GM18519 (cell line): ENCODE measurements around the gene MYO3A.
A peak's percentile ranks its signal among the peaks of the same experiment; 100 is the strongest.

Experiments
- ATAC-seq: cut with Tn5 transposase; IDR thresholded peaks from one replicate; pipeline ENCODE4 v1.9.1; 2021; ENCODE audit warnings: mild to moderate bottlenecking, moderate library complexity; ENCODE audit not compliant: unreplicated experiment, low FRiP score

Gene MYO3A, protein sequence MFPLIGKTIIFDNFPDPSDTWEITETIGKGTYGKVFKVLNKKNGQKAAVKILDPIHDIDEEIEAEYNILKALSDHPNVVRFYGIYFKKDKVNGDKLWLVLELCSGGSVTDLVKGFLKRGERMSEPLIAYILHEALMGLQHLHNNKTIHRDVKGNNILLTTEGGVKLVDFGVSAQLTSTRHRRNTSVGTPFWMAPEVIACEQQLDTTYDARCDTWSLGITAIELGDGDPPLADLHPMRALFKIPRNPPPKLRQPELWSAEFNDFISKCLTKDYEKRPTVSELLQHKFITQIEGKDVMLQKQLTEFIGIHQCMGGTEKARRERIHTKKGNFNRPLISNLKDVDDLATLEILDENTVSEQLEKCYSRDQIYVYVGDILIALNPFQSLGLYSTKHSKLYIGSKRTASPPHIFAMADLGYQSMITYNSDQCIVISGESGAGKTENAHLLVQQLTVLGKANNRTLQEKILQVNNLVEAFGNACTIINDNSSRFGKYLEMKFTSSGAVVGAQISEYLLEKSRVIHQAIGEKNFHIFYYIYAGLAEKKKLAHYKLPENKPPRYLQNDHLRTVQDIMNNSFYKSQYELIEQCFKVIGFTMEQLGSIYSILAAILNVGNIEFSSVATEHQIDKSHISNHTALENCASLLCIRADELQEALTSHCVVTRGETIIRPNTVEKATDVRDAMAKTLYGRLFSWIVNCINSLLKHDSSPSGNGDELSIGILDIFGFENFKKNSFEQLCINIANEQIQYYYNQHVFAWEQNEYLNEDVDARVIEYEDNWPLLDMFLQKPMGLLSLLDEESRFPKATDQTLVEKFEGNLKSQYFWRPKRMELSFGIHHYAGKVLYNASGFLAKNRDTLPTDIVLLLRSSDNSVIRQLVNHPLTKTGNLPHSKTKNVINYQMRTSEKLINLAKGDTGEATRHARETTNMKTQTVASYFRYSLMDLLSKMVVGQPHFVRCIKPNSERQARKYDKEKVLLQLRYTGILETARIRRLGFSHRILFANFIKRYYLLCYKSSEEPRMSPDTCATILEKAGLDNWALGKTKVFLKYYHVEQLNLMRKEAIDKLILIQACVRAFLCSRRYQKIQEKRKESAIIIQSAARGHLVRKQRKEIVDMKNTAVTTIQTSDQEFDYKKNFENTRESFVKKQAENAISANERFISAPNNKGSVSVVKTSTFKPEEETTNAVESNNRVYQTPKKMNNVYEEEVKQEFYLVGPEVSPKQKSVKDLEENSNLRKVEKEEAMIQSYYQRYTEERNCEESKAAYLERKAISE (N-terminal part only)

DNA sequence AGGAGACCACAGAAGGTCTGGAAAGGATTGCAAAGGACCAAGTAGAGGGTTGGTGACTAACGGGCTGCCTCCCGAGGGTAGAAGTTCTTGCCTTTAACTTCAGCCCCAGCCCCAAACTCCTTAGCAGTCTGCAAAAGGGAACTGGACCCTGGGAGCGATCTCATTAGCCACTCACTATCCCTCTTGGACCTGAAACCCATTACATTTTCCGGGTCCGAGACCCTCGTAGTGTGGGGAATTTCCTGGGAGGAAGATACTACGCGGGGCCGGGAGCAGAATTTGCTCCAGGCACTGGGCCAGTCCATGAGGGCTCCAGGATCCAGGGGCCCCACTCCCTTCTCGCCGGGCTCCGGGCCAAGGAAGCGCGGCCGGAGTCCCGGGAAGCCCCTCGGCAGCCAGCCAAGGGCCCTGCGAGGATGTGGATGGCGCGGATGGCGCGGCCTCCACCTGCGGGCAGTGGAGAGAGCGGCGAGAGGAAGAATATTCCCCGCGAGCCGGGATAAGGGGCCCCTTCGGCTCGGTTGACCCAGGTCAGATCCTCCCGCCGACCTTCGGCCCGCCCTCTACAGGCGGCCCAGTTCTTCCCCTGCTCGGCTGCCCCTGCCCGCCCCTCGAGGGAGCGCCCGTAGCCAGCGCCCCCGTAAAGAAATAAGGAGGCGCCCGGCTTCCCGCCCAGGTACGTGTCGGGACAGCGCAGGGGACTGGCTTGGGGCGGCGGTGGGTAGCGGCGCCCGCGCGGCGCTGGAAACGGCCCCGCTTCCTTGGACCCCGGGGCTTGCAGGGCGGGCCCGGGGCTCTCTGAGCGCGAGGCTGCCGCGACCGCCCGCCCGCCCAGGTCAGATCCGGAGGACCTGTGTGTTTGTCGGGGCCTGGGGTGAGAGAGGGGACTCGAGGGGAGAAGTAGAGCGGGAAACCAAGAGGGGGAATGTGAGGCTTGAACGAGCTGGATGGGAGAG lies at the start of gene MYO3A:
Gene MYO3A, plus strand, starts transcription at position 577 of the 956 bp plus-strand sequence. CDS start 17,882 bp downstream, outside the sequence.
- no peak for ATAC-seq

DNA sequence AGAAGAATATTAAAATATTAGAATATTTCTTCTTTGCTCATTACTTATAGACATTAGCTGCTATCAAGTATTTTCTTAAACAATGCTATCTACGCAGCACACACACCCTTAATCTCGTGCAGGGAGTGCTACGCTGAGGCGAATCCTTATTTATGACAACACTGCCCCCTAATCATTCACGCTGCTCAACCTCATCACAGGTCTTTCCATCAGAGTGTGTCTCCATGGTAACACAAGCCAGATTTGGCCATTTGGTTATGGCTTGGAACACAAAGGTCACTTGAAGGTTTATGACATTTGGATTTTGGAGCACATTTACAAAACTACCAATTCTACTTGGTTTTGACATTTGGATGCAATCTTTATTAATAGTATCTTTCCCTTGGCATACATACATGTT lies 45.4 kb upstream of the MYO3A start:
- ATAC-seq: no peak

DNA sequence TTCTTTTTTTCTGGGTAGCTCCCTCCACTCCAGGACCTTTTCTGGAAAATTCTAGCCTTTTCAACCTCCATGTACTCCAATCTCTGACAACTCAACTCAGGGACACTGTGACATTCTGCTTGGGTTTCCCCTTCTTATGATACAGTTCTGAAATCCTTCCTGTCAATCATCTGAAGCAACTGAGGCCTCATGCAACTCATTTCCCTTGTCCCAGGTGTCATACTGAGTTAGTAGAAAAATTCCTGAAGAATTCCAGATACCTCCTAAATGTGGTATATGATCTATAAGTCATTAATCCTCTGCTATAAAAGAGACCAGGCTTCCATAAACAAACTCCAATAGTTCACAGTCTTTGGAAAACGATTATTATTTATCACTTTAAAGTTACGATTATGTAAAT lies 43.0 kb upstream of the MYO3A start:
- ATAC-seq: no peak

DNA sequence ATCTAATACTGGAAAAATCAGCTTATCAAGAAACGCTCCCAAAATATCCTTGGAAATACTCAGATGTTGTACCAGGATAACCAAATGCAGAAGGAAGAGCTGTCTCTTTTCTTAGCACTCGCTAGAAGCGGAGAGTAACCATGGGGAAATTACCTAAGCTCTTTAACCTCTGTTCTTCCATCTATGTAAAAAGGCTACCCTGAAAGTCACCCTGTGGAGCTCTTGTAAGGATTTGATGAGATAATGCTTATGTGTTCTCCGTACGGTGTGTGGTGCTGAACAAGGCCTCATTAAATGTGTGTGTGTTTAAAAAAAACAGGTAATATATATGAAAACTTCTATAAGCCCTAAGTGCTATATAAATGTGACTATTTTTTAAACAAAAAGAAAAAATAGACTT lies 38.2 kb upstream of the MYO3A start:
- ATAC-seq: no peak

DNA sequence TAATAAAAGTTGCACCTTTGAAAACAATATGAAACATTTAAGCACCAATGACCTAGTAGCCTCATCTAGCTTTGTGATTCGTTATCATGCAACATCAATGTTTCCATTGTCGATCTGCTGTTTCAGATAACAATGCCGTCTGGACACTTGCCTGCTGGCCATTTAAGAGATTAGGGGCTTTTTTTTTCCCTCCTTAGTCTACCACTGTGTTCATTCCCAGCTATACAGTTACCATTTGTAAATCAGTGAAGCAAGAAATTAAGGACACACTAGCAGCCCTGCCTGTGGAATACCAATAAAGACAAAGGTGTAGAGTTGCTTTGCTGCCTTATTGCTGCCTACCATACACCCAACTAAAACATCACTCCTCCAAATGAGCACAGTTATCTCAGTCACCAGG lies 37.6 kb upstream of the MYO3A start:
- no peak for ATAC-seq

DNA sequence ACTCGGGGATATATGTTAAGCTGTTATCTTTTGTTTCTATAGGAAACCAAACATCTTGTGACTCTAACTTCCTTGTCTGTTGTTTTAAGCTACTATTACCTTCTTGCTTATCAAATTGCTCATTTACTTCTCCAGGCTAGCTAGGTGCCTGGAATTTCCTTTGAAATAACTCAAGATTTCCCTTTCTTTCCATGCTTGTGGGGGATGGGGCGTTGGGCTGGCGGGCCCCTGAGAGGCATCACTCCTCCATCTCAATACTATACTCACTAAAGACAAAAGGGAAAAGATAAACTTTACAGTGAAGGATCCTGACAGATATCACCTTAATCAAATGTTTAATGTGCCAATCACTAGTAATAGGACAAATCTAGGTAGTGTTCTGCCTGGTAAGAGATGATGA lies 34.7 kb upstream of the MYO3A start:
- no peak for ATAC-seq

DNA sequence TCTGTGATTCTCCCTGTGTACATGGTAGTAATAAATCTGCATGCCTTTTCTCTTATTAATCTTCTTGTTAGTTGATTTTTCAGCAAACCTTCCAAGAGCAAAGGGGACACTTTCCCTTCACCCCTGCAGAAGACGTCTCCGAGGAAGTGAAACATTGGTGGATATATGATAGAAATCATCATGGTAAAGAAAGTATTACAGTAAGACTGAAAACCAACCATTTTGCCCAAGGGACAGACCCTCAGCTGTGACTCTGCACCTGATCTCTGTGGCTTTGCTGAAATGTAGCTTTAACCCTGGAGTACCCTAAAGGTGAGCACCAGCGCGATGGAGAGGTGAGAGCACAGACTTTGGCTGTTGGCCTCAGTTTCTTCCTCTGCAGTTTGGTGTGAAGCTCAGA lies 32.8 kb upstream of the MYO3A start:
- ATAC-seq: no peak

DNA sequence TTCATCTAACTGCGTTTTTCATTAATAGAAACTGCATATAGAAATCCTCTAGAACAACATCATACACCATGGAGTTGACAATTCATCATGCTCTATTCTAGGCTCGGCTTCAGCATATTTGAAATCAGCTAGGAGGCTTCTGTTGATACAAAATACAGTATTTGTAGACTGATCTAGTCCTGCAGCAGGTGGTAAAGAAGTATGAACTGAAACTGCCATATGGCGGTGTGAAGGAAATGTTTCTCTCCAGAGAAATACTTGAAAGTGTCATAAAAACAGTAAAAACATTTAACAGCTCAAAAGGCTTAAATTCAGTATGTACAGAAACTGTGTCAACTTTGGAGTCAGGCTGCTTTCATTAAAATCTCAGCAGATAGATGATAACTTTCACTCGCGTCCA lies 32.0 kb upstream of the MYO3A start:
- ATAC-seq: peak; percentile 37

DNA sequence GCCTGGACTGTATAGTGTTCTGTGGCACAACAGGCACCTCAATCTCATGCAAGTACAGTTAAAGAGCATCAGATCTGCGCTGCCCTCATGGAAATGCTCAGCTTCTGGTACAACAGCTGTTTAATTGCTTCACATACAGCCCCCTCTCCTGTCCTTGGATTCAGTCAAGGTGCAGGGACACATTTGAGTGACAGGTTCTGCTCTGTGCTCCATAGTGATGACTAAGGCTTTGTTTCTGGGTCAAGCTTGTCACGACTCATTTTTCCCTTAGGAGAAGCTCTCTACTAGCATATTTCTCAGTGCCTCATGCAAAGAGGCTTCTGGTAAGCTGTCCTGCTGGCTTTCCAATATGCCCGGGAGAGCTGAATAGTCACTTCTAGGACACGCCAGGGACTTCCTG lies 26.8 kb upstream of the MYO3A start:
- ATAC-seq: no peak

DNA sequence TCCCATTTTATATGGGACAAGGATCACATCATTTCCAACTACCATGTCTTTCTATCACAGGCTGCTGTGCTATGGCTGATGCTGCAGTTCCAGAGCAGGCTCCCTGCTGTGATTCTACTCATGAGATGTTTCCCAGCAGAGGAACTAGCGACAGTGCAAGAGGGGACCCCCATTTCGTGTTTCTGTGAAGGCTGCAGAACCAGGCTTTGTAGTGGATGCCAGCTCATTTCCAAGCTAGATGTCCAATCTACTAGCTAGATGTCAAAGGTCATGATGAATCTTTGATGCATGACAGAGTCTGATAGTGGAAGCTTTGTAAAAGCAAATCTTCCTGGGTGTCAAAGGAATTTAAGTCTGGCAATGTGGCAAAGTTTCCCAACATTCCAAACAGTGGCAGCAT lies 21.2 kb upstream of the MYO3A start:
- no peak for ATAC-seq

DNA sequence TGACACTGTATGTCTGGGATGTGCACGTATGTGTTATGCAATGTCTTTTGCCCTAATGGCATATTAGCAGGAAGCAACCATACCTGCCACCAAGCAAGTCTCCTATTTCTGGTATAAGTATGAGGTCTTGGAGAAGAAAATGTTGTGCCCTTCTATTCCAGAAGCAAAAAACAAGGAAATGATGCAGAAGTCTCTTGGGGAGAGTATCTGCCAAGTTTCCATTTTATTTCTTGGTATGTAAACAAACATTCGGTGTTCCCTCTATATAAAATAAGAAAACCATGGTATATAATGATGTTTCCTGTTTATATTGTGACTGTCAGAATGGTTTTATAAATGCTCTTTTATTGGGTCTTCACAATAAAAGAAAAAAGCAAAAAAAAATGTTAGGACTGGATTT lies 19.3 kb upstream of the MYO3A start:
- no peak for ATAC-seq

DNA sequence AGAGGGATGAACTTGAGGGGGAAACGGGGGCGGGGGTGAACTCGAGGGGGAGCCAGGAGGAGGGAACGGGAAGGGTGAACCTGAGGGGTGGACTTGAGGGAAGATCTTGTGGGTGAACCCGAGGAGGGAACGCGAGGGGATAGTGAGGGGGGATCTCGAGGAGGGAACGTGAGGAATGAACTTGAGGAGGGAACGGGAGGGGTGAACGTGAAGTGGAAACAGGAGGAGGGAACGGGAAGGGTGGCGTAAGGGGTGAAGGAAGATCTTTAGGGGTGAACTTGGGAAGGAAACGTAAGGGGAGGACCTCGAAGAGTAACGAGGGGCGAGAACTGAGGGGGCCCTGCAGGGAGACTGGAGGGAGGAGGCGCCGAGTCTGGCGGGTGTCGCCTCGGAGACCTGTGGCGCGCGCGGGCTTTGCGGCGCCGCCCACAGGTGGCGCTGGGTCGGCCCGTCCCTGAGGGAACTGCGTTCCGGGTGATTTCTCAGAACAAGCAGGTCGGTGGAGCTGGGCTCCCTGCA lies 651 bp downstream of the MYO3A start:
- peak; percentile 81 for ATAC-seq

DNA sequence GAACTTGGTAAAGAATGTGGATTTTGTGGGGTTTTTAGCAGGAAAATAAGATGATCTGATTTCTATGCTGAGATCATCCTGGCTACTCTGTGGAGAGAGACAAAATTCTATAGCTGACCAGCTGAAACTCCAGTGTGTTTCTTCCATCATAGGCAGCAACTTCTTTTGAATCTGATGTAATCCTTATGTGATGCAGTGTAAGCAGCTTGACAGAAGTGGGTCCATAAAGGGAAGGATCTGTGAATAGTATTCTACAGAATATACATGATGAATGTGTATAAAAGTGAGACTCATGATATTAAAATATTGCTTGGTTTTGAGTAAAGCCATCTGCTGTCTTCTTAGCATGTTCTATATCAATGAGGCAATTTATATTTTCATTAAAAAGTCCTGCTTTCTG lies 4.4 kb downstream of the MYO3A start:
- no peak for ATAC-seq

DNA sequence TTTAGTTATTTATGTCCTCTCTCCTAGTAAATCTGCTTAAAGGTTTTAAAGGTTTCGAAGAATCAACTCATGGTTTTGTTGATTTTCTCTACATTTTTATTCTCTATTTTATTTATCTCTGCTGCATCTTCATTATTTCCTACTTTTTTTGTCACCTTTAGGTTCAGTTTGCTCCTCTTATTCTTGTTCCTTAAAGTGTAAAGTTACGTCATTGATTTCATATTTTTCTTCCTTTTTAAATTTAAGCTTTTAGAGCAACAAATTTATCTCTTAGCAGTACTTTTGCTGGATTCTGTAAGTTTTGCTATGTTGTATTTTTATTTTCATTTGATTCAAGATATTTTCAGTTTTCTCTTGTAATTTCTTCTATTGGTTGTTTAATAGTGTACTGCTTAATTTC lies 10.7 kb downstream of the MYO3A start:
- ATAC-seq: no peak

DNA sequence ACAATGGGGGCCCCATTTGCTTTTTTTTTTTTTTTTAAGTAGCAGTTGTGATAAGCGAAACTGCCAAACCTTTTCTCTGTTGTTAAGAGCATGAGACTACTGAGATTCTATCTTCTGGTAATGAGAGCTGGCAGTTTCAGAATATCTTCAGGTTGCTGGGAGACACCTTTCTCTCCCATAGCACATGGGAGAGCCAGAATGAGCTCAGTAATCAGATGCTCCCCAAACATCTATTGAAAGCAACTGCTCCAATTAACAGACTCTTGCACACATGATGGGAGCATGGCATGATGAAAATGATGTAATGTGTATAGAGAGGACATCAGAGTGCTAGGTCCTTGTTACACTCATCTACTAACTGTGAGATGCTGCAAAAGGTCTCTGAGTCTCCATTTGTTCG lies 18.8 kb downstream of the MYO3A start:
- ATAC-seq: peak; percentile 50

DNA sequence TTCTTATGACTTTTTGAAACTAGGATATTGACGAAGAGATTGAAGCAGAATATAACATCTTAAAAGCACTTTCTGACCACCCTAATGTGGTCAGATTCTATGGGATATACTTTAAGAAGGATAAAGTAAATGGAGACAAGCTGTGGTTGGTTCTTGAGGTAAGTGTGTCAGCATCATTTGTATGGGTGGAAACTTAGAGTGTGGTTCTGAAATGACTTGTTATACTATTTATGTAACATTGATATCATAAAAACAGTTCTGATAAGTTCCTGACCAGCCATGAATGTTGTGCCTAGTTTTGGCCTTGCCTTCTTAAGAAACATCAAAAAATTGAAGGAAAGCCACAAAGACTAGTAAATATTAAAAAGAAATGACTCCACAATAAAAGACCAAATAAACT lies 20.8 kb downstream of the MYO3A start:
- ATAC-seq: no peak

DNA sequence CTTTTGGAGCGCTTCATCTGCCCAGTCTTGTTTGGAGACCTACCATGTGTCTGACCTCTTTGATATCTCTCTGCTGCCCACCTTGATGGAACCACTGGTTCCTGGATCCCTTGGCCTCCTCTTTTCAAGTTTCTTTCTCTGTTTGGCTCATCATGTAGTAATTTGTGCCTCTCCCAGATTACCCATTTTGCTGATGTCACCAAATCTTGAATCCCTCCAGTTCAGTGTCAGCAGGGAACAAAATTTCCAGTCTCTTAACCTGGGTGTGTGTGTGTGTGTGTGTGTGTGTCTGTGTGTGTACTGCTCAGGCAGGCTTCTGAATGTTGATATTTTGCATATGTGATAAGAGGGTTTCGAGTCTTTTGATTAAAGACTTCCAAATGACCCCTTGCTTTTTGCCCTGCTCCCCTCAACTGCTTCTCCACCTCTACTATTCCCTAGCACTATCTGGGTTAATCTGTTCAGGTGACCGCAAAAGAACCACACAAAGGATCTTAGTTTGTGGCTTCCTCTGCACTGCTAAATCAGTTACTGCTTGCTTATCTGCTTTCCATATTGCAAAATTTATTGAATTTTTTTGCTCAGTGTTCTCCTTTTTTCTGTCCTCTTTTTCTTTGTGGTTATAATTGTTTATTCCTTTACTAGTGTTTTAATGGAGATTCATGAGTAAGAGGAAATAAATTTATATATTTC lies 25.7 kb downstream of the MYO3A start:
- ATAC-seq: no peak

DNA sequence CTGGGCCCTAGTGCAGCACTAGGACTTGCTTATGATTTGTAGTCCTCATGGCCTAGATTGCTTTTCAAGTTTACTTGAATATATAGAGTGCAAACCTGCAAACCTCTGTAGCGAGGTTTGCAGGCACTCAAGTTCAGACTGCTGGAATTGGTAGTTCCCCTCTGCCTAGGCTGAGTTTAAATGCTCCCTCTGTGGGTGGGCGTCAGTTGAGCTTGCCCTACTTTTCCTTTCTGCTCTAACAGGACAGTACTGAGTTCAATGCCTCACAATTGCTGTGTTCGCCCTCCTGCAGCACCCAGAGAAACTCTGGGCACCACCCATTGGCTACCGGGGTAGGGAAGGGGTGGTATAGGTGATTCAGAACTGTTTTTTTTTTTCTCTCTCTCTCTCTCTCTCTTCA lies 31.6 kb downstream of the MYO3A start:
- no peak for ATAC-seq

DNA sequence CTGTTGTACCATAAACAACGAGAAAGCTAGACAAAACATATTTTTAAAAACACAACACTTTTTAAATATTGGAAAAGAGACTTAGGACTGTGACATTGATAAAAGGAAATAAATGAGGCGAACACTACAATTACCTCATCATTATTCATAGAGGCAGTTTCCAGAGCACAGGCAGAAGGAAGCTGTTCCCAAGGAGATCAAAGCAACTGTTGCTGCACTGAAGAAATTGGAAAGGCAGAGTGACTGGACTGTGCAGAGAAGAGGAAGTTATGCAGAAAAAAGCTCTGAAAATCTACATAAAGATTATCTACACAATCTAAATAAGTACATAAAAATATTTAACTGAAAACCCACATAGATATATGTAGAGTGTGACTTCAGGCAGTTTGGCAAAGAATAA lies 32.8 kb downstream of the MYO3A start:
- no peak for ATAC-seq
